Suprapubic skin (tissue), 3 donors: ENCODE measurements around the gene LMLN.

ENCODE experiments used
- POLR2A ChIP-seq, 2 donors: fragments of 450-650 bp; IDR thresholded peaks; one replicate each; pipeline ENCODE4 v1.6.1; 2017; ENCODE audit warnings: antibody characterized with exemption in 2 of 2, mild to moderate bottlenecking in 2 of 2, moderate library complexity in 2 of 2
- TF ChIP-seq, protein P1 (sequence below), 2 donors: fragments of 200-600 bp in 1 of 2; fragments of 450-650 bp in 1 of 2; sonication (generic) in 1 of 2; IDR thresholded peaks; one replicate each; pipeline ENCODE4 v1.5.1; 2016 to 2019; ENCODE audit warnings: antibody characterized with exemption in 2 of 2, mild to moderate bottlenecking in 1 of 2, moderate library complexity in 1 of 2

DNA sequence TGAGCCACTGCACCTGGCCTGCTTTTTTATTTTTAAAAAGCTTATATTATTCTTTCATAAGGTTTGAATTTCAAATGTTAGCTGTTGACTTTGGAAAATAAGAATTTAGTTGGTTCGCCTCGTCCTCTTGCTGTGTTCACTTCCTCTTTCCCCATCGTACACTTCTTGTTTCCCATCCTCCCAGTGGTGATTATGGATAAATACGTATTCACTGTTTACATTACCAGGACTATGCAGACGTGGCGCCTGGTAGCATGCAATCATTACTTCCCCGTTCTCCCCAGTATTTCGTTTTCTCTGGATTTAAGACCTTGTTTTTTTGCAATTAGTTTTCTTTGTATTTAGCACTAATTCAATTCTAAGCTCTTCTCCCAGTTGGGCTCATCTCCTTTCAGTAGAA lies 70.1 kb downstream of the LMLN start:
- TF ChIP-seq, protein P1, sequence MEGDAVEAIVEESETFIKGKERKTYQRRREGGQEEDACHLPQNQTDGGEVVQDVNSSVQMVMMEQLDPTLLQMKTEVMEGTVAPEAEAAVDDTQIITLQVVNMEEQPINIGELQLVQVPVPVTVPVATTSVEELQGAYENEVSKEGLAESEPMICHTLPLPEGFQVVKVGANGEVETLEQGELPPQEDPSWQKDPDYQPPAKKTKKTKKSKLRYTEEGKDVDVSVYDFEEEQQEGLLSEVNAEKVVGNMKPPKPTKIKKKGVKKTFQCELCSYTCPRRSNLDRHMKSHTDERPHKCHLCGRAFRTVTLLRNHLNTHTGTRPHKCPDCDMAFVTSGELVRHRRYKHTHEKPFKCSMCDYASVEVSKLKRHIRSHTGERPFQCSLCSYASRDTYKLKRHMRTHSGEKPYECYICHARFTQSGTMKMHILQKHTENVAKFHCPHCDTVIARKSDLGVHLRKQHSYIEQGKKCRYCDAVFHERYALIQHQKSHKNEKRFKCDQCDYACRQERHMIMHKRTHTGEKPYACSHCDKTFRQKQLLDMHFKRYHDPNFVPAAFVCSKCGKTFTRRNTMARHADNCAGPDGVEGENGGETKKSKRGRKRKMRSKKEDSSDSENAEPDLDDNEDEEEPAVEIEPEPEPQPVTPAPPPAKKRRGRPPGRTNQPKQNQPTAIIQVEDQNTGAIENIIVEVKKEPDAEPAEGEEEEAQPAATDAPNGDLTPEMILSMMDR (IDR thresholded peaks at IDR 0.05), result no peak
- TF ChIP-seq POLR2A (IDR thresholded peaks at IDR 0.05), result no peak
